Thoracic aorta (tissue), 2 donors: ENCODE data around the gene HSD17B11. TPM values are rescaled to one million over a fixed set of nuclear protein-coding genes. Genes with fewer than 3 reads are reported as not detected.

Experiments
- ATAC-seq: fragments of 150-250 bp; one replicate; pipeline ENCODE4 v1.8.0; 2017; ENCODE audit warnings: low read depth; ENCODE audit not compliant: insufficient number of reproducible peaks, low FRiP score
- DNase-seq: peaks from one replicate; pipeline ENCODE4 v3.0.0-alpha.2; 2020; ENCODE audit warnings: low spot score
- H3K27ac ChIP-seq, 2 donors: fragments of 200-600 bp; sonication (generic); 1 replicate in 1 of 2; 2 replicates in 1 of 2; pipeline ENCODE4 v1.5.1; 2016; ENCODE audit warnings: mild to moderate bottlenecking in 2 of 2, moderate library complexity in 2 of 2
- H3K27me3 ChIP-seq: fragments of 200-600 bp; sonication (generic); replicated peaks from 2 replicates; pipeline ENCODE4 v1.6.0; 2016; ENCODE audit warnings: mild to moderate bottlenecking; ENCODE audit not compliant: insufficient read depth
- H3K36me3 ChIP-seq: fragments of 200-600 bp; sonication (generic); one replicate; pipeline ENCODE4 v1.5.1; 2016
- H3K4me1 ChIP-seq, 2 donors: fragments of 200-600 bp; sonication (generic); 1 replicate in 1 of 2; 2 replicates in 1 of 2; pipeline versions ENCODE4 v1.5.1 to v1.6.0; 2016; ENCODE audit warnings: low read depth in 2 of 2, mild to moderate bottlenecking in 1 of 2; ENCODE audit not compliant: control insufficient read depth in 1 of 2
- H3K4me3 ChIP-seq: fragments of 200-600 bp; sonication (generic); 2 replicates; pipeline ENCODE4 v1.5.1; 2016; ENCODE audit warnings: mild to moderate bottlenecking
- H3K9me3 ChIP-seq: fragments of 200-600 bp; sonication (generic); 2 replicates; pipeline ENCODE4 v1.5.1; 2016
- CTCF ChIP-seq: fragments of 200-600 bp; sonication (generic); IDR thresholded peaks from one replicate; pipeline ENCODE4 v1.5.1; 2019; ENCODE audit warnings: antibody characterized with exemption
- total RNA-seq, 2 donors: library from RNA; depleted of rRNA; stranded (reverse); fragments of >200 nt; gene quantifications; one replicate each; pipeline versions ENCODE4 v1.1.0 to v1.2.3, GENCODE V29; 2016

Gene HSD17B11
- total RNA-seq, 2 donors from 2014 or later: 43.2 to 57.6 TPM

DNA sequence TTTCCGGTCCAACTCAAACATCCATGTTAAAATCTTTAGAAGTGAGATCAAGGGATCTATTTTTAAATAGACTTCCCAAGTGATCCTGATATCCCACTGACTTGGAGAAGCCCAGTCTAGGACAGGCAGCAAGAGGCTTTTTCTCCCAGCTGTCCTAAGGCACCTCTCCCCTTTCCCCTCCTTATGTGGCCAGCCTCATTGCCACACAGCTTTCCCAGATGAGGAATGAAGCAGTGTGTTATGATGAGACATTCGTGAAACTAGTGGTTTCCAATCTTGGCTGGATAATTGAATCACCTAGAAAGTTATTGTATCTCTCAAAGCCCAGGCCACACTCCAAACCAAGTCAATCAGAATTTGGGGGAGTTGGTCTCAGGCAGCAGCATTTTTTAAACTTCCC is 51.5 kb downstream of the HSD17B11 start:
- Histone ChIP-seq H3K4me3 (no peak overlapping the region), H3K27ac (peak overlapping the region; percentile 24 to 45), H3K9me3 (peaks cover 3% of the 10 kb centered on the region), H3K27me3 (no peaks in the 10 kb centered on the region), H3K36me3 (no peaks in the 10 kb centered on the region), H3K4me1 (peaks cover 4 to 35% of the 10 kb centered on the region in 2 donors)
- ATAC-seq: no peak
- TF ChIP-seq CTCF: no peak
- no peak for DNase-seq

DNA sequence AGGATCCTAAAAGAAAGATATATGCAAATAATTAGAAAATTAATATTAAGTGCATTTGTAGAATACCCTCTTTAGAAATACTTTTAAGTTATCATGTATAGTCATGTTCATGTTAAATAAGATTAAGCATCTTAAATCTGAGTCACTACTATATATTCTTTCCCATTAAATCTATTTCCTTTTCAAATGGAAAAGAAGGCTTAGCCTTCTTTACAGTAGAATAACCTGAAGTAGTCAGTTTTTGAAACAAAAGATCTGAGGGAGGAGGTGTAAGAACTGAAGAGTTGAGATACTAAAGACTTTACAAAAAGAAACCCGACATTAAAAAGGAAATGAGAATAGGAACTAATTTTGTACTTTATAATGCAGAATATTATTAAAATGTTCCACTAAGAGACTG is 53.6 kb downstream of the HSD17B11 start:
- no peak for ATAC-seq
- TF ChIP-seq CTCF: no peak
- no peaks in the 10 kb centered on the region for H3K36me3 ChIP-seq

DNA sequence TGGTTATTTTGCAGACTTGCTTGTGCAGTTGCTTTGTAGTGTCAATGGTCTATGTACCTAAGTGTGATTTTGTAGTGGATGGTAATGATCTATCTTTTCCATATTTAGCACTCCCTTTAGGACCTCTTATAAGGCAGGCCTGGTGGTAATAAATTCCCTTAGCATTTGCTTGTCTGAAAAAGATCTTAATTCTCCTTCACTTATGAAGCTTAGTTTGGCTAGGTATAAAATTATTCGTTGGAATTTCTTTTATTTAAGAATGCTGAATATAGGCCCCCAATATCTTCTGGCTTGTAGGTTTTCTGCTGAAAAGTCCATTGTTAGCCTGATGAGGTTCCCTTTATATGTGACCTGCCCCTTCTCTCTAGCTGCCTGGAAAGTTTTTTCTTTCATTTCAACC is 57.7 kb downstream of the HSD17B11 start:
- no peak for TF ChIP-seq CTCF
- no peaks in the 10 kb centered on the region for H3K4me1 ChIP-seq
- H3K4me3 ChIP-seq: no peak overlapping the region
- ATAC-seq: no peak
- no peak overlapping the region for H3K27ac ChIP-seq
- peaks cover 15% of the 10 kb centered on the region for H3K9me3 ChIP-seq
- no peaks in the 10 kb centered on the region for H3K27me3 ChIP-seq
- DNase-seq: no peak
- no peaks in the 10 kb centered on the region for H3K36me3 ChIP-seq

More for the DNA sequence above, 53.6 kb downstream of the HSD17B11 start:
- Histone ChIP-seq H3K9me3 (peaks cover 15% of the 10 kb centered on the region), H3K4me1 (peaks cover 0 to 28% of the 10 kb centered on the region in 2 donors), H3K4me3 (no peak overlapping the region), H3K27me3 (no peaks in the 10 kb centered on the region), H3K27ac (no peak overlapping the region)
- no peak for DNase-seq

DNA sequence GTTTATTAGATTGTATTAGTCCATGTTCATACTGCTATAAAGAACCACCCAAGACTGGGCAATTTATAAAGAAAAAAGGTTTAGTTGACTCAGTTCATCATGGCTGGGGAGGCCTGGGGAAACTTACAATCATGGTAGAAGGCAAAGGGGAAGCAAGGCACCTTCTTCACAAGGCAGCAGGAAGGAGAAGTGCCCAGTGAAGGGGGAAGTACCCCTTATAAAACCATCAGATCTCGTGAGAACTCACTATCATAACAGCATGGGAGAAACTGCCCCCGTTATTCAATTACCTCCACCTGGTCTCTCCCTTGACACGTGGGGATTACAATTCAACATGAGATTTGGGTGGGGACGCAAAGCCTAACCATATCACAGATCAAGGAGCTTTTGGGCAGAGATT is 60.2 kb downstream of the HSD17B11 start:
- TF ChIP-seq CTCF: no peak
- Histone ChIP-seq H3K27me3 (no peaks in the 10 kb centered on the region), H3K36me3 (no peaks in the 10 kb centered on the region), H3K4me3 (no peak overlapping the region), H3K27ac (no peak overlapping the region), H3K4me1 (no peaks in the 10 kb centered on the region), H3K9me3 (peaks cover 15% of the 10 kb centered on the region)
- ATAC-seq (no peak), DNase-seq (no peak)

- Histone ChIP-seq H3K9me3 (no peaks in the 10 kb centered on the region), H3K4me3 (no peak overlapping the region), H3K27ac (no peak overlapping the region), H3K36me3 (no peaks in the 10 kb centered on the region), H3K27me3 (no peaks in the 10 kb centered on the region), H3K4me1 (no peaks in the 10 kb centered on the region)
- no peak for ATAC-seq
- TF ChIP-seq CTCF: no peak
- DNase-seq: no peak
Measured at GRCh38 chr4:87327136-87327535, 63.9 kb downstream of the HSD17B11 start.
